Measurements from ENCODE around the gene KLK4.

DNA sequence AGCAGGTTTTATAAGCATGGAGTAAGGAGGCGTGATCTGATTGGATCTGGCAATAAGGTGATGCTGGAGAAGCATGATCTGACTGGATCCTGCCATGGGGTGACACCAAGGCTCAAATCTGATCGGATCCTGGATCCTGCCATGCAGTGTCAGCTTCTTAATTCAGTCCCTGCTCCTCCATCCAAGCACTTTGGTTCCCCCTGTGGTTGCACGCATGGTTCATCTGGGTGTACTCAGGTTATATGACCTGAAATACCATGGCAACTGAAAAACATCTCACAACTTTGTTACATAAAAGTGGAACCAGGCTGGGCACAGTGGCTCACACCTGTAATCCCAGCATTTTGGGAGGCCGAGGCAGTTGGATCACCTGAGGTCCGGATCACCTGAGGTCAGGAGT, 17.6 kb upstream of the KLK4 start:
- TF ChIP-seq POLR2A (IDR thresholded peaks at IDR 0.05; ENCODE audit: low read depth, low read length) (no peak), TAF1 (IDR thresholded peaks at IDR 0.05; ENCODE audit: low read depth, low read length) (no peak)
